PC-9 (cell line): ENCODE measurements around the gene TMEM132C. TPM values are rescaled to one million over a fixed set of nuclear protein-coding genes. Genes with fewer than 3 reads are reported as not detected.

Source experiments
- BruUV-seq: library from RNA; stranded (reverse); fragments of 400-500 nt; replicated peaks from 2 replicates; lab custom pipeline; 2021; lab: Mats Ljungman, UMichigan
- CTCF ChIA-PET: fragments of 300-600 bp; sonication (Branson Sonifier 250); formaldehyde crosslinking; loops from one replicate; lab custom pipeline; 2022; ENCODE audit warnings: antibody characterized with exemption; lab: Charles Lee
- POLR2A ChIA-PET: fragments of 300-600 bp; sonication (Branson Sonifier 250); formaldehyde crosslinking; loops from one replicate; lab custom pipeline; 2022; ENCODE audit warnings: antibody characterized with exemption; ENCODE audit not compliant: unreplicated experiment; lab: Charles Lee
- DNase-seq, 2 experiments: peaks; one replicate each; pipeline versions ENCODE4 v3.0.0 to v3.0.0-alpha.2; 2015 to 2022; ENCODE audit warnings: mixed read lengths in 1 of 2
- H2AFZ ChIP-seq: fragments of 200-600 bp; sonication (generic); 2 replicates; pipeline ENCODE4 v1.8.1; 2017; ENCODE audit warnings: antibody characterized with exemption
- H3F3A ChIP-seq: fragments of 200-600 bp; sonication (generic); 2 replicates; pipeline ENCODE4 v1.8.1; 2017; ENCODE audit warnings: antibody characterized with exemption, mild to moderate bottlenecking, low read depth; ENCODE audit not compliant: insufficient read depth
- H3K27ac ChIP-seq: fragments of 200-600 bp; sonication (generic); 2 replicates; pipeline ENCODE4 v1.6.1; 2016; ENCODE audit warnings: mixed run types
- H3K27me3 ChIP-seq: fragments of 200-600 bp; sonication (generic); 2 replicates; pipeline ENCODE4 v1.6.1; 2016; ENCODE audit warnings: low read depth, mixed run types; ENCODE audit not compliant: insufficient read depth
- H3K36me3 ChIP-seq: fragments of 200-600 bp; sonication (generic); 2 replicates; pipeline ENCODE4 v1.6.1; 2016; ENCODE audit warnings: low read depth, mixed run types
- H3K4me1 ChIP-seq: fragments of 200-600 bp; sonication (generic); replicated peaks from 2 replicates; pipeline ENCODE4 v1.6.1; 2016; ENCODE audit warnings: mixed run types; ENCODE audit not compliant: insufficient read depth
- H3K4me2 ChIP-seq: fragments of 200-600 bp; sonication (generic); 2 replicates; pipeline ENCODE4 v1.6.1; 2017; ENCODE audit warnings: mixed run types
- H3K4me3 ChIP-seq: fragments of 200-600 bp; sonication (generic); 2 replicates; pipeline ENCODE4 v1.6.1; 2016; ENCODE audit warnings: mixed run types
- H3K79me2 ChIP-seq: fragments of 200-600 bp; sonication (generic); 2 replicates; pipeline ENCODE4 v1.6.1; 2017; ENCODE audit warnings: low read depth, mixed run types
- H3K9me2 ChIP-seq: fragments of 200-600 bp; sonication (generic); 2 replicates; pipeline ENCODE4 v1.8.1; 2017; ENCODE audit warnings: mild to moderate bottlenecking; ENCODE audit not compliant: insufficient read depth
- H3K9me3 ChIP-seq: fragments of 200-600 bp; sonication (generic); 2 replicates; pipeline ENCODE4 v1.8.1; 2016; ENCODE audit warnings: low read depth; ENCODE audit not compliant: insufficient read depth
- H4K20me1 ChIP-seq: fragments of 200-600 bp; sonication (generic); 2 replicates; pipeline ENCODE4 v1.8.1; 2017; ENCODE audit not compliant: insufficient read depth
- EZH2 ChIP-seq: fragments of 200-600 bp; sonication (generic); IDR thresholded peaks from 2 replicates; pipeline ENCODE4 v1.8.0; 2017; ENCODE audit warnings: antibody characterized with exemption, low read depth
- intact Hi-C: fragments of 100-400 bp; cut with micrococcal nuclease; formaldehyde crosslinking; loops from one replicate; pipeline ENCODE4 v1.10.0; 2022; ENCODE audit not compliant: unreplicated experiment
- total RNA-seq: library from RNA; stranded (reverse); gene quantifications from 2 replicates; pipeline ENCODE4 v1.2.3, GENCODE V29; 2021
- TF ChIP-seq, protein P1 (sequence below): fragments of 200-600 bp; sonication (generic); conservative IDR thresholded peaks from 2 replicates; pipeline ENCODE4 v1.6.1; 2017; ENCODE audit warnings: mixed run types, antibody characterized with exemption, mild to moderate bottlenecking, moderate library complexity

TMEM132C gene
- total RNA-seq, 1 experiment from 2014 or later, result not detected

DNA sequence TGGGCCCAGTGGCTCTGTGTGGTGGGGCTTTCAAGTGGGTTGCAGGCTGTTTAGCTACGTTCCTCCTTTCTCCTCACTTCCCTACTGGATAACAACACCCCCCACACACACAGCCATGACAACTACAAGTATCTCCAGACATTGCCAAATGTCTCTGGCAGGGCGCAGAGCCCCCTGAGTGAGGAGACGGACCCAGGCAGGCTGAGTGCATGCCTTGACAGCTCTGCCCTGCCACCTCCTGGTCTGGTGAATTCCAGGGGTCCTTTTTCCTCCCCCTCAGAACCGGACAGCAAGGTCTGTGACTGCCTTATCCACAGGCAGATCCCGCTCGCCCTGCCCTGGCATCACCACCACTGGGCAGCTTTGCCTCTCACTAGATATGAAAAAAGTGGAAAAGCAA lies 276.5 kb downstream of the TMEM132C start:
- Histone ChIP-seq H3K4me1 (no peaks in the 10 kb centered on the region), H3K79me2 (no peaks in the 10 kb centered on the region), H3K36me3 (no peaks in the 10 kb centered on the region), H3K9me3 (no peaks in the 10 kb centered on the region), H3K27ac (no peak overlapping the region), H4K20me1 (no peaks in the 10 kb centered on the region), H3K4me3 (no peak overlapping the region), H3K4me2 (no peak overlapping the region), H3K9me2 (no peaks in the 10 kb centered on the region), H3F3A (no peaks in the 10 kb centered on the region), H2AFZ (no peak overlapping the region), H3K27me3 (peaks cover 23% of the 10 kb centered on the region)
- TF ChIP-seq EZH2, result no peak
- TF ChIP-seq, protein P1, sequence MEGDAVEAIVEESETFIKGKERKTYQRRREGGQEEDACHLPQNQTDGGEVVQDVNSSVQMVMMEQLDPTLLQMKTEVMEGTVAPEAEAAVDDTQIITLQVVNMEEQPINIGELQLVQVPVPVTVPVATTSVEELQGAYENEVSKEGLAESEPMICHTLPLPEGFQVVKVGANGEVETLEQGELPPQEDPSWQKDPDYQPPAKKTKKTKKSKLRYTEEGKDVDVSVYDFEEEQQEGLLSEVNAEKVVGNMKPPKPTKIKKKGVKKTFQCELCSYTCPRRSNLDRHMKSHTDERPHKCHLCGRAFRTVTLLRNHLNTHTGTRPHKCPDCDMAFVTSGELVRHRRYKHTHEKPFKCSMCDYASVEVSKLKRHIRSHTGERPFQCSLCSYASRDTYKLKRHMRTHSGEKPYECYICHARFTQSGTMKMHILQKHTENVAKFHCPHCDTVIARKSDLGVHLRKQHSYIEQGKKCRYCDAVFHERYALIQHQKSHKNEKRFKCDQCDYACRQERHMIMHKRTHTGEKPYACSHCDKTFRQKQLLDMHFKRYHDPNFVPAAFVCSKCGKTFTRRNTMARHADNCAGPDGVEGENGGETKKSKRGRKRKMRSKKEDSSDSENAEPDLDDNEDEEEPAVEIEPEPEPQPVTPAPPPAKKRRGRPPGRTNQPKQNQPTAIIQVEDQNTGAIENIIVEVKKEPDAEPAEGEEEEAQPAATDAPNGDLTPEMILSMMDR, result no peak
- no TSS peak for BruUV-seq
- CTCF ChIA-PET, result no interaction called here
- POLR2A ChIA-PET, result no interaction called here
- DNase-seq, result no peak
- intact Hi-C loops, result no loop called here

DNA sequence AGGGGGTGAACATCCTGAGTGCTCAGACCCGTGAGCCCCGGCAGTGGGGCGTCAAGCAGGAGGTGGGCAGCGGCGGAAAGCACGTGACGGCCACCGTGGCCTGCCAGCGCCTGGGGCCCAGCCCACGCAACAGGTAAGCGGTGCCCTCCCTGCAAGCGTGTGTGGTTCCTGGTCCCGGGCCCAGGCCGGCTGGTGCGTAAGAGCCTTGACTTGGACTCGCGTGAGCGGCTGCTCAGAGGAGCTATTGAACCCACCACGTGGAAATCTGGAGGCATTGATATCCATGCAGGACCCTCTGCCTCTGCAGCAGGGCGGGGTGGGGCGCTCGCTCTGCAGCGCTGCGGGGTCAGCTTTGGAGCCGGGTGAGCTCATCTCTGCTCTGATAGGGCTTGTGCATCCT lies 277.0 kb downstream of the TMEM132C start:
- Histone ChIP-seq H3K36me3 (no peaks in the 10 kb centered on the region), H3K79me2 (no peaks in the 10 kb centered on the region), H3K27ac (no peak overlapping the region), H3F3A (no peaks in the 10 kb centered on the region), H3K9me3 (no peaks in the 10 kb centered on the region), H3K27me3 (peaks cover 27% of the 10 kb centered on the region), H3K9me2 (no peaks in the 10 kb centered on the region), H3K4me2 (no peak overlapping the region), H3K4me1 (no peaks in the 10 kb centered on the region), H2AFZ (no peak overlapping the region), H3K4me3 (no peak overlapping the region), H4K20me1 (no peaks in the 10 kb centered on the region)
- intact Hi-C loops, result no loop called here
- CTCF ChIA-PET, result no interaction called here
- POLR2A ChIA-PET, result no interaction called here
- no peak for TF ChIP-seq EZH2
- TF ChIP-seq, protein P1, result no peak
- no TSS peak for BruUV-seq
- DNase-seq, result no peak

GRCh38 chr12:128548949-128549348 lies 282.0 kb downstream of the TMEM132C start:
- Histone ChIP-seq H2AFZ (no peak overlapping the region), H3K36me3 (no peaks in the 10 kb centered on the region), H3K4me3 (no peak overlapping the region), H4K20me1 (no peaks in the 10 kb centered on the region), H3K27ac (no peak overlapping the region), H3F3A (no peaks in the 10 kb centered on the region), H3K9me3 (no peaks in the 10 kb centered on the region), H3K4me2 (no peak overlapping the region), H3K79me2 (no peaks in the 10 kb centered on the region), H3K9me2 (no peaks in the 10 kb centered on the region), H3K27me3 (peaks cover 70% of the 10 kb centered on the region), H3K4me1 (no peaks in the 10 kb centered on the region)
- intact Hi-C loops, result no loop called here
- ChIA-PET POLR2A (no interaction called here), CTCF (no interaction called here)
- TF ChIP-seq, protein P1, result no peak
- TF ChIP-seq EZH2, result no peak
- no peak for DNase-seq
- BruUV-seq, result no TSS peak
